Mesendoderm (in vitro differentiated cells): Measurements from ENCODE around the gene CXXC5.

Experiments
- DNase-seq: peaks from one replicate; pipeline ENCODE4 v3.0.0; 2013
- H2AK5ac ChIP-seq: 2 replicates; pipeline ENCODE4 v1.6.1; 2013; ENCODE audit warnings: low read length, inconsistent platforms
- H2BK120ac ChIP-seq: 2 replicates; pipeline ENCODE4 v1.6.1; 2013; ENCODE audit warnings: low read depth, mild to moderate bottlenecking, low read length, moderate library complexity, mixed read lengths
- H2BK15ac ChIP-seq: replicated peaks from 2 replicates; pipeline ENCODE4 v1.6.1; 2013; ENCODE audit warnings: low read depth, mild to moderate bottlenecking, moderate library complexity
- H2BK5ac ChIP-seq: 2 replicates; pipeline ENCODE4 v1.6.1; 2013; ENCODE audit warnings: low read length, inconsistent platforms
- H3K18ac ChIP-seq: 2 replicates; pipeline ENCODE4 v1.6.1; 2013; ENCODE audit warnings: mild to moderate bottlenecking, low read length, mixed read lengths
- H3K23ac ChIP-seq: one replicate; pipeline ENCODE4 v1.6.1; 2013; ENCODE audit warnings: low read length
- H3K27ac ChIP-seq: 2 replicates; pipeline ENCODE4 v1.5.1; 2013; ENCODE audit warnings: low read depth, mild to moderate bottlenecking, inconsistent platforms, low read length, moderate library complexity
- H3K27me3 ChIP-seq: 2 replicates; pipeline ENCODE4 v1.6.1; 2013; ENCODE audit warnings: low read length, control low read depth, mild to moderate bottlenecking, inconsistent platforms; ENCODE audit not compliant: insufficient read depth, poor library complexity
- H3K36me3 ChIP-seq: 2 replicates; pipeline ENCODE4 v1.6.1; 2013; ENCODE audit warnings: low read length, inconsistent platforms; ENCODE audit not compliant: control insufficient read depth, insufficient read depth
- H3K4ac ChIP-seq: one replicate; pipeline ENCODE4 v1.6.1; 2013; ENCODE audit warnings: low read depth, mild to moderate bottlenecking, low read length, moderate library complexity
- H3K4me1 ChIP-seq: 2 replicates; pipeline ENCODE4 v1.6.1; 2013; ENCODE audit warnings: low read depth, low read length, inconsistent platforms; ENCODE audit not compliant: control insufficient read depth
- H3K4me2 ChIP-seq: 2 replicates; pipeline ENCODE4 v1.6.1; 2013; ENCODE audit warnings: low read length
- H3K4me3 ChIP-seq: 2 replicates; pipeline ENCODE4 v1.5.1; 2013; ENCODE audit warnings: mild to moderate bottlenecking, low read length
- H3K56ac ChIP-seq: one replicate; pipeline ENCODE4 v1.6.1; 2013; ENCODE audit warnings: low read length
- H3K79me1 ChIP-seq: 2 replicates; pipeline ENCODE4 v1.6.1; 2013; ENCODE audit warnings: low read length, inconsistent platforms
- H3K79me2 ChIP-seq: 2 replicates; pipeline ENCODE4 v1.6.1; 2013; ENCODE audit warnings: mild to moderate bottlenecking, low read length; ENCODE audit not compliant: control insufficient read depth, insufficient read depth
- H3K9ac ChIP-seq: 2 replicates; pipeline ENCODE4 v1.6.1; 2013; ENCODE audit warnings: low read length, inconsistent platforms
- H4K5ac ChIP-seq: one replicate; pipeline ENCODE4 v1.6.1; 2013; ENCODE audit warnings: low read length
- H4K8ac ChIP-seq: one replicate; pipeline ENCODE4 v1.6.1; 2013; ENCODE audit warnings: low read depth, mild to moderate bottlenecking, control low read depth, low read length, moderate library complexity
- WGBS: extraction: QIAGEN DNeasy Blood & Tissue Kit; methylation state at CpG from one replicate; pipeline ENCODE4 v1.1.7; 2013; ENCODE audit warnings: low lambda C conversion rate, missing lambda C conversion rate; ENCODE audit not compliant: insufficient coverage; ENCODE audit errors: extremely low coverage; 5-methylcytosine and 5-hydroxymethylcytosine counted together

CXXC5 gene

DNA sequence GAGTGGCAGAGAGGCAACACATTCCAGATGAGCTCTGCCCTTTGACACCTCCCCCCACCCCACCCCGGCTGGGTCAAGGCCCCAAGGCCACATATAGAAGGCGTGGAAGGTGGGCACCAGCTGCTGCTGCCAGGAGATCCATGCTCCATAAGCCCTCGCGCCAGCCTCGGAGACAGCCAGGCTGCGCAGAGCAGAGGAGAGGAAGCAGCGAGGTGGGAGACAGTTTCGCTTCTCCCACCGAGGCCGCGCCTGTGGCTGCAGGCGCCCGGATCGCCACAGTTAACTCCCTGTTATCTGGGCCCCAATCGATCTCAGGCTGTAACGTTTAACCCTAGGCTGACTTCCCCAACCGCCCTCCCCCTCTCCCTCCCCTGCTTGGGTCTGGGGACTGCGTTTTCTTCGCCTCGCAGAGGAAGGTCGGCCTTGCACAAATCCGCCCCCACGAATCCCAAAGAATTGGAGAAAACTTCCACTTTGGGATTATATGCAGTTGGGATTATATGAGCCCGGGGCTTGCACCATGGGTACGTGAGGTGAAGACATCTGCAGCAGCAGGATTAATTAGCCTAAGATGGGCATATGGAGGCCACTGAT is 1.1 kb upstream of the CXXC5 start:
- Histone ChIP-seq H3K4me3 (peak overlapping the region; percentile 33), H3K36me3 (no peaks in the 10 kb centered on the region), H3K4me1 (peaks cover 20% of the 10 kb centered on the region), H3K56ac (peak overlapping the region; percentile 84), H3K27me3 (no peaks in the 10 kb centered on the region), H2AK5ac (no peak overlapping the region), H3K18ac (peak overlapping the region; percentile 85), H2BK15ac (no peak overlapping the region), H3K4ac (peak overlapping the region; percentile 41), H3K4me2 (peak overlapping the region; percentile 53), H4K5ac (no peak overlapping the region), H3K27ac (peak overlapping the region; percentile 16), H4K8ac (no peak overlapping the region), H2BK5ac (peak overlapping the region; percentile 51), H3K9ac (peak overlapping the region; percentile 83), H3K79me2 (peaks cover 32% of the 10 kb centered on the region), H2BK120ac (no peak overlapping the region), H3K79me1 (peaks cover 2% of the 10 kb centered on the region), H3K23ac (no peak overlapping the region)
- peak; percentile 83 for DNase-seq
- WGBS, result no CpG with 5 or more reads among the region's 25 CpGs

DNA sequence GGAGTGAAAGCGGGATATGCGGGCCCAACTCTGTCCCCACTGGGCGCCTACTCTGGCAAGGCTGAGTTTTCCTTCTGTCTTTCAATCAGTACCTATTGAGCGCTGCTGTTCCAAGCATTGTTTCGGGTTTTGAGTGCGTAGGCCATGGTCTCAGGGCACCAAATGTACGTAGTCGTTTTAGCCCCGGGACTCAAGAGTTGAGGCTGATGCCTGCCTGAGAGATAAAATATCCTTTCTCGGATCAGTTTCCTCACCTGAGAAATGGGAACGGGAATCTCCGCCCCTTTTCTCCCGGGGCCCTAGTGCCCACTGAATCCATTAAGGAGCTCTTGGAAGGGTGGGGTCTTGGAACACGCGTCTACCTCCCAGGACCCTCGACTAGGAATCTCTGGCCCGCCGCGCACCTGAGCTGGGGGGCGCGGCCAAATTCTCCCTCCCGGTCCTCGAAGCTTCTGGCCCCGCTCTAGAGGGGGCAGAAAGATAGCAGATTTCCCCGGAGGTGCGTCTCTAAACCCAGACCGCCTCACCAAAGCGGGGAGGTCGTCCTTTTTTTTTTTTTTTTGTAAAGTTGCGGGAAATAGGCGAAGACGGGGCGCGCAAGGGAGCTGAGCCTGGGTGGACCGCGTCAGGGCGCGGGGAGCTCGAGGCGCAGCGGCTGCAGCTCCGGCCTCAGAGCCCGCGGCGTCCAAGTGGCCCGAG is 494 bp upstream of the CXXC5 start:
- Histone ChIP-seq H2BK15ac (no peak overlapping the region), H2BK5ac (peak overlapping the region; percentile 23), H3K4me2 (peak overlapping the region; percentile 53), H3K9ac (peak overlapping the region; percentile 83), H2BK120ac (peak overlapping the region; percentile 62), H3K27me3 (no peaks in the 10 kb centered on the region), H3K4me1 (peaks cover 21% of the 10 kb centered on the region), H4K8ac (no peak overlapping the region), H3K79me2 (peaks cover 38% of the 10 kb centered on the region), H2AK5ac (no peak overlapping the region), H3K23ac (no peak overlapping the region), H4K5ac (no peak overlapping the region), H3K79me1 (peaks cover 2% of the 10 kb centered on the region), H3K4me3 (peak overlapping the region; percentile 33), H3K36me3 (no peaks in the 10 kb centered on the region), H3K27ac (peak overlapping the region; percentile 69), H3K56ac (peak overlapping the region; percentile 84), H3K18ac (peak overlapping the region; percentile 85), H3K4ac (peak overlapping the region; percentile 87)
- no CpG with 5 or more reads among the region's 46 CpGs for WGBS
- DNase-seq, result peak; percentile 69

GRCh38 chr5:139649082-139649991 is 1.2 kb downstream of the CXXC5 start:
- Histone ChIP-seq H4K5ac (no peak overlapping the region), H3K79me2 (peaks cover 55% of the 10 kb centered on the region), H3K4me3 (peak overlapping the region; percentile 89), H2BK15ac (no peak overlapping the region), H3K4me2 (peak overlapping the region; percentile 65), H2BK120ac (peak overlapping the region; percentile 91), H3K27ac (peak overlapping the region; percentile 96), H3K27me3 (no peaks in the 10 kb centered on the region), H3K36me3 (no peaks in the 10 kb centered on the region), H3K79me1 (peaks cover 2% of the 10 kb centered on the region), H3K4ac (peak overlapping the region; percentile 76), H3K9ac (peak overlapping the region; percentile 96), H3K23ac (peak overlapping the region; percentile 95), H2AK5ac (no peak overlapping the region), H2BK5ac (peak overlapping the region; percentile 30), H3K4me1 (peaks cover 27% of the 10 kb centered on the region), H3K18ac (peak overlapping the region; percentile 98), H3K56ac (peak overlapping the region; percentile 94), H4K8ac (no peak overlapping the region)
- no CpG with 5 or more reads among the region's 77 CpGs for WGBS
- DNase-seq, result peak; percentile 80

GRCh38 chr5:139650031-139650688 is 2.0 kb downstream of the CXXC5 start:
- Histone ChIP-seq H3K79me1 (peaks cover 2% of the 10 kb centered on the region), H3K4me2 (peak overlapping the region; percentile 65), H4K8ac (no peak overlapping the region), H3K79me2 (peaks cover 63% of the 10 kb centered on the region), H4K5ac (no peak overlapping the region), H2BK5ac (peak overlapping the region; percentile 71), H3K4me3 (peak overlapping the region; percentile 89), H3K18ac (peak overlapping the region; percentile 98), H3K27ac (peak overlapping the region; percentile 96), H2AK5ac (no peak overlapping the region), H3K27me3 (no peaks in the 10 kb centered on the region), H3K9ac (peak overlapping the region; percentile 96), H3K4ac (peak overlapping the region; percentile 76), H3K36me3 (no peaks in the 10 kb centered on the region), H3K56ac (peak overlapping the region; percentile 94), H3K4me1 (peaks cover 33% of the 10 kb centered on the region), H3K23ac (no peak overlapping the region), H2BK120ac (peak overlapping the region; percentile 52), H2BK15ac (no peak overlapping the region)
- no CpG with 5 or more reads among the region's 48 CpGs for WGBS
- peak; percentile 74 for DNase-seq

GRCh38 chr5:139650689-139651042 is 2.5 kb downstream of the CXXC5 start:
- WGBS, result no CpG with 5 or more reads among the region's 13 CpGs
- Histone ChIP-seq H4K8ac (no peak overlapping the region), H3K23ac (no peak overlapping the region), H3K27me3 (no peaks in the 10 kb centered on the region), H2BK120ac (no peak overlapping the region), H3K36me3 (no peaks in the 10 kb centered on the region), H3K4me3 (peak overlapping the region; percentile 89), H2BK5ac (peak overlapping the region; percentile 71), H2AK5ac (no peak overlapping the region), H3K79me2 (peaks cover 69% of the 10 kb centered on the region), H3K79me1 (peaks cover 2% of the 10 kb centered on the region), H3K27ac (peak overlapping the region; percentile 96), H3K56ac (peak overlapping the region; percentile 94), H3K9ac (peak overlapping the region; percentile 96), H3K18ac (peak overlapping the region; percentile 98), H3K4me2 (peak overlapping the region; percentile 56), H3K4me1 (peaks cover 35% of the 10 kb centered on the region), H4K5ac (no peak overlapping the region), H3K4ac (peak overlapping the region; percentile 76), H2BK15ac (no peak overlapping the region)
- DNase-seq, result no peak
